H54 (cell line): ENCODE results near the gene FBXO3.

Experiments
- DNase-seq: peaks from one replicate; pipeline ENCODE4 v3.0.0; 2011; ENCODE audit warnings: low spot score, mixed read lengths; ENCODE audit not compliant: insufficient read length
- FAIRE-seq: peaks from 3 replicates; lab custom pipeline; 2011; peaks lifted over from hg19 to GRCh38; lab: Jason Lieb, UNC
- POLR2A ChIP-seq: IDR thresholded peaks from 2 replicates; pipeline ENCODE4 v1.6.1; 2011; ENCODE audit warnings: low read depth, mild to moderate bottlenecking, low read length

Gene FBXO3

DNA sequence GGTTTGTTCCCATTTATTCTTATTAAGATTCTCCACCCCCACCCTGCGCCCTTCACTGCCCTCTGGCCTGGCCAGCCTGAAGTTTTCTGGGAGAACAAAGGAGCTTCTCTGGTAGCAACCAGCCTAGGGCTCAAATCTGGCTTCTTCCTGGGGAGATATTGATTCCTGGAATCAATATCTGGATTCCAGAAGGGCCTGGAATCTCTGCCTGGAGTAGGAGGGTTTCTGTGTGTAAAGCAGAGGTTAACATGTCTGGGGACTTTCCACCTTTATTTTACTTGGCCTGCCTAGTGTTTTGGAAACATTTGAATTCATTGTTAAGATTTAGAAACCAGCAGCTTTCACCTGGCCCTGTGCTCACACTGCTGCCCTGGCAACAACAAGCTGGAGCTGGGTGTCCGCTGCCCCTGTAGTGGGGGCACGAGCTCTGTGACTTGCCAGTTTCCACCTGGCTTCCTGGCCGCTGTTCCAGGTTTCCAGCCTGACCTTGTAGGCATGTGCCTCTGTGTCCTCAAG, 79.2 kb downstream of the FBXO3 start:
- DNase-seq (no peak), FAIRE-seq (no peak)
- no peak for TF ChIP-seq POLR2A

DNA sequence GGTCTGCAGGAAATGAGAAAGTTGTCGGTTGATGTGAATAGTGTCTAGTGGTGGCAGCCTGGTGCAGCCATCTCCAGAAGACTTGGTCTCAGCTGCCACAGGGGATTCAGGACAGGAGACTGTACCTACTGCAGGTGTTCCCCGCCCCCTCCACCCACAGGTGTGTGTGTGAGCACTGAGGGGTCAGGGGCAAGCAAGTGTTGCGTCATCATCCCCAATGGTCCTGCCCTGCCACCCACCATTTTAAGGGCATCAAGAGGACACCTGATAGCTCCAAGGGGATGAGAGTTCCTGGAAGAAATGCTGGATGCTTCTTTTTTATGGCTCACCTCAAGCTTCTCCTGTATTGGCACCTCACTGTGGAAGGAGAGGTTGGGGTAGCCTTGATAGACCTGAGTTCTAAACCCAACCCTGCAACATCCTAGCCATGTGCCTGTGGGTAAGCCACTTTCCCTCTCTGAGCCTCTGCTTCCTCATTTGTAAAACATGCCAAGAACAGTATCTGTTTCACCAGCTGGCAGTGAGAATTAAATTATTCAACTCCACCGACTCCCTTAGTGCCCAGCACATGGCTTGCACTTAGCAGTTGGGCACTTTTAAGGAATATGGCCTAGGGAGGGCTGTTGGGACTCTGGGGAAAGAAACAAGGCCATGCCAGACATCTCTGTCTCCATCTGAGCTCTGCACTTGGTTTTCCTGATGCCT, 79.8 kb downstream of the FBXO3 start:
- DNase-seq, result no peak
- no peak for FAIRE-seq
- TF ChIP-seq POLR2A, result no peak

- DNase-seq, result no peak
- no peak for TF ChIP-seq POLR2A
- no peak for FAIRE-seq
Measured at GRCh38 chr11:33692541-33692940, 81.8 kb downstream of the FBXO3 start.

- FAIRE-seq (no peak), DNase-seq (no peak)
- TF ChIP-seq POLR2A, result no peak
Measured at GRCh38 chr11:33692013-33692504, 82.3 kb downstream of the FBXO3 start.

DNA sequence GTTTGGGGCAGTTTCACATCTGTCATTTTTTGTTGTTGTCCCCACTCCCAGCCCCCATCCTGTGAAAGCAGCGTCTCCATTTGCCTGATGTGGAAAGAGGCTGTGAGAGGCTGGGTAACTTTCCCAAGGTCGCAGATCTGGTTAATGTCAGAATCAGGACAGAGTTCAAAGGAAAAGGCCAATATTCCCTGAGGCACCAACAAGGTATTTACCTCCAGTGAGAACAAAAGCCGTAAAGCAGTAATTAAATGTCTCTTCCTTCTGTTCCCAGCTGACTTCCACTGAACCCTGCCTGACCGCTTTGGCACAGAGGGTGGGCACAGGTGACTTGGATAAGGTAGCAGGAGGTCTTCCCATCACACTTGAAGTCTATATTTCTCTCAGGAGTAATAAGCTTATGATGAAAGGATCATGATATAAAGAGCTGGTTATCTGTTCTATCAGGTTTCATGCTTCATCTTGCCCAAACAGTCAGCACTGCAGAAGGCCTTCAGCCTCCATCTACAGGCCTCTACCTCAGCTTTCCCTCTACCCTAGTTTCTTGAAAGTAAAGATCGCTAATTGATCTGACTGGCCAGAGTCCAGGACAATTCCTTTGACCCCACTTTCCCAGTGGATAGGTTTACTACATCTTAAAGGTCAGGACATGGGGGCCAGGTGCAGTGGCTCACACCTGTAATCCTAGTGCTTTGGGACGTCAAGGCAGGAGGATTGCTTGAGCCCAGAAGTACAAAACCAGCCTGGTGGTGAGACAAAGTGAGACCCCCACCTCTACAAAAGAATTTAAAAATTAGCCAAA, 83.1 kb downstream of the FBXO3 start:
- TF ChIP-seq POLR2A, result no peak
- DNase-seq, result no peak
- no peak for FAIRE-seq
